HEK293T (cell line): Measurements from ENCODE around the gene CTSG.
"Not testable (repeated sequence)": the region's sequence is repeated elsewhere in the genome, so short reads cannot be mapped to it uniquely, and the experiment has no call there.

Source experiments
- CTCF ChIA-PET: fragments of 350-600 bp; formaldehyde crosslinking; extraction: SDS; loops from one replicate; lab custom pipeline; 2021; ENCODE audit warnings: antibody characterized with exemption, inconsistent platforms; lab: Yijun Ruan, JAX
- POLR2A ChIA-PET: fragments of 350-600 bp; formaldehyde crosslinking; extraction: SDS; loops from one replicate; lab custom pipeline; 2020; ENCODE audit warnings: antibody characterized with exemption, inconsistent platforms; lab: Yijun Ruan, JAX
- DNase-seq: peaks from one replicate; pipeline ENCODE4 v3.0.0; 2012; ENCODE audit warnings: mixed read lengths; ENCODE audit errors: extremely low spot score
- ARNT ChIP-seq: fragments of 450-650 bp; IDR thresholded peaks from 2 replicates; pipeline ENCODE4 v1.6.1; 2017; ENCODE audit warnings: mild to moderate bottlenecking
- BHLHE40 ChIP-seq: fragments of 450-650 bp; IDR thresholded peaks from 2 replicates; pipeline ENCODE4 v1.6.1; 2016; ENCODE audit warnings: mild to moderate bottlenecking, moderate library complexity, borderline replicate concordance
- CTBP1 ChIP-seq: fragments of 450-650 bp; IDR thresholded peaks from 2 replicates; pipeline ENCODE4 v1.6.1; 2016; ENCODE audit warnings: borderline replicate concordance
- ELF4 ChIP-seq: fragments of 450-650 bp; IDR thresholded peaks from 2 replicates; pipeline ENCODE4 v1.6.1; 2017; ENCODE audit warnings: antibody characterized with exemption
- FOXA1 ChIP-seq: fragments of 450-650 bp; IDR thresholded peaks from 2 replicates; pipeline ENCODE4 v1.6.1; 2016; ENCODE audit warnings: mild to moderate bottlenecking
- FOXK2 ChIP-seq: fragments of 450-650 bp; IDR thresholded peaks from 2 replicates; pipeline ENCODE4 v1.6.1; 2016; ENCODE audit warnings: mild to moderate bottlenecking
- FOXM1 ChIP-seq: fragments of 450-650 bp; IDR thresholded peaks from 2 replicates; pipeline ENCODE4 v1.6.1; 2017; ENCODE audit warnings: mild to moderate bottlenecking, borderline replicate concordance
- HDGF ChIP-seq: fragments of 450-650 bp; IDR thresholded peaks from 2 replicates; pipeline ENCODE4 v1.6.1; 2017; ENCODE audit warnings: antibody characterized with exemption, borderline replicate concordance
- L3MBTL2 ChIP-seq: fragments of 450-650 bp; conservative IDR thresholded peaks from 2 replicates; pipeline ENCODE4 v1.6.1; 2016; ENCODE audit warnings: mild to moderate bottlenecking
- LEF1 ChIP-seq: fragments of 450-650 bp; IDR thresholded peaks from 2 replicates; pipeline ENCODE4 v1.6.1; 2017; ENCODE audit warnings: mild to moderate bottlenecking, borderline replicate concordance
- NFRKB ChIP-seq: fragments of 450-650 bp; IDR thresholded peaks from 2 replicates; pipeline ENCODE4 v1.6.1; 2016; ENCODE audit warnings: mild to moderate bottlenecking, moderate library complexity
- SP1 ChIP-seq: fragments of 450-650 bp; IDR thresholded peaks from 2 replicates; pipeline ENCODE4 v1.6.1; 2017
- SUZ12 ChIP-seq: fragments of 450-650 bp; IDR thresholded peaks from 2 replicates; pipeline ENCODE4 v1.6.1; 2016; ENCODE audit warnings: mild to moderate bottlenecking
- TARDBP ChIP-seq: fragments of 450-650 bp; IDR thresholded peaks from 2 replicates; pipeline ENCODE4 v1.6.1; 2016
- ZNF384 ChIP-seq: fragments of 450-650 bp; IDR thresholded peaks from 2 replicates; pipeline ENCODE4 v1.6.1; 2016
- TF ChIP-seq, protein P1 (sequence below): fragments of 450-650 bp; IDR thresholded peaks from 2 replicates; pipeline ENCODE4 v1.6.1; 2016

Gene CTSG

GRCh38 chr14:24556756-24557155 is 19.3 kb downstream of the CTSG start:
- TF ChIP-seq SP1: no peak
- no peak for TF ChIP-seq FOXM1
- TF ChIP-seq NFRKB: no peak
- no peak for TF ChIP-seq CTBP1
- TF ChIP-seq ARNT: no peak
- DNase-seq: no peak
- CTCF ChIA-PET: no interaction called here
- POLR2A ChIA-PET: no interaction called here

DNA sequence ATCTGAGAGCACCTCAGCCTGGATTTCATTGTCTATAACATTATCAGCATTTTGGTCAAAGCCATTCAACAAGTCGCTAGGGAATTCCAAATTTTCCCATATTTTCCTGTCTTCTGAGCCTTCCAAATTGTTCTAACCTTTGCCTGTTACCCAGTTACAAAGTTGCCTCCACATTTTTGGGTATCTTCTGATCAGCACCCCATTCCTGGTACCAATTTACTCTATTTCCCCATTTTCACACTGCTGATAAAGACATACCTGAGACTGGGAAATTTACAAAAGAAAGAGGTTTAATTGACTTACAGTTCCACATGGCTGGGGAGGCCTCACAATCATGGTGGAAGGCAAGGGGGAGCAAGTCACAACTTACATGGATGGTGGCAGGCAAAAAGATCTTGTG is 27.0 kb downstream of the CTSG start:
- DNase-seq, CTCF ChIA-PET, POLR2A ChIA-PET: not testable (repeated sequence)

GRCh38 chr14:24542346-24542936 is 33.6 kb downstream of the CTSG start:
- TF ChIP-seq SP1 (no peak), HDGF (no peak), ARNT (no peak), SUZ12 (no peak), FOXM1 (no peak), CTBP1 (no peak), ELF4 (no peak), LEF1 (no peak), NFRKB (no peak), TARDBP (no peak), BHLHE40 (no peak), L3MBTL2 (no peak), FOXA1 (no peak)
- TF ChIP-seq, protein P1, sequence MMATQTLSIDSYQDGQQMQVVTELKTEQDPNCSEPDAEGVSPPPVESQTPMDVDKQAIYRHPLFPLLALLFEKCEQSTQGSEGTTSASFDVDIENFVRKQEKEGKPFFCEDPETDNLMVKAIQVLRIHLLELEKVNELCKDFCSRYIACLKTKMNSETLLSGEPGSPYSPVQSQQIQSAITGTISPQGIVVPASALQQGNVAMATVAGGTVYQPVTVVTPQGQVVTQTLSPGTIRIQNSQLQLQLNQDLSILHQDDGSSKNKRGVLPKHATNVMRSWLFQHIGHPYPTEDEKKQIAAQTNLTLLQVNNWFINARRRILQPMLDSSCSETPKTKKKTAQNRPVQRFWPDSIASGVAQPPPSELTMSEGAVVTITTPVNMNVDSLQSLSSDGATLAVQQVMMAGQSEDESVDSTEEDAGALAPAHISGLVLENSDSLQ: no peak
- no peak for DNase-seq
- ChIA-PET POLR2A (no interaction called here), CTCF (no interaction called here)

DNA sequence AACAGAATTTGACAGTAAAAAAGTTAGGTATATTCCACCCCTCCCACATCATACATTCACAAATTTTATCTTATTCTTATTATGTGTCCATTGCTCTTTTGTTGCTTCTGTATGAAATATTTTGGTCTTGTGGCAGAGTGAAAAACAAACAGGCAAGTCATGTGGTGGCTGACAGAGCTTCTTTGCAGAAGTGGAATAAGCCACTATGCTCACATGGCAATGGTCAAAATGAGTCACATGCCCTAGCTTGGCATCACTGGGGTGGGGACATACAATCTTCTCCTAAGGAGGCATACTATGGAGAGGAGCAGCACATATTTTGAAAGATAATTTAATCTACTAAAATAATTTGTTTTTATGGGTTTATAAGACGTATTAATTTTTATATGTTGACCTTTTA is 40.3 kb downstream of the CTSG start:
- POLR2A ChIA-PET: interaction anchor here (0.8 kb wide), 1 partner anchor 10 kb away, joined by 3 read pairs; no protein-coding TSS in a partner anchor
- CTCF ChIA-PET: interaction anchor here (0.5 kb wide), 1 partner anchor 498 kb away, joined by 3 read pairs; no protein-coding TSS in a partner anchor
- no peak for DNase-seq

DNA sequence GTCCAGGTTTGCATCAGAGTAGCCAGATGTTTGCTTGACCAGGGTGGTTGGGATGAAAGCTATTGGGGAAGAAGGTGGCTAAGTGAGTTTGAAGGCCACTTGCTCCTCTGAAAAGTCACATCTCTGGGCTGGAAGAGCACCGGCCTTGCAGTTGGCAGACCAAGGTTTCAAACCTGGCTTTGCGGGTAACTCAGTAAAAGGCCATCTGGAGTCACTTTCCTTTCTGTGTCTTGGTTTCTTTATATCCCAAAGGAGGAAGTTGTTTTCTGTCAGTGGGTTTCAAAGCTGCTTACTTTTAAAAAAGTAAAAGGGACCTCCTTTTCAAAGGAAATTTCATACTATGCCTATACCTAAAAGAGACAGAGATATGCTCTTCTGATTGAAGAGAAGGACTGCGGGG is 41.8 kb downstream of the CTSG start:
- ChIA-PET POLR2A (no interaction called here), CTCF (no interaction called here)
- DNase-seq: no peak
- TF ChIP-seq LEF1 (no peak), ELF4 (no peak), SP1 (no peak), L3MBTL2 (no peak), FOXA1 (no peak), ARNT (no peak), FOXM1 (no peak), BHLHE40 (no peak), NFRKB (no peak), HDGF (no peak), ZNF384 (no peak), CTBP1 (no peak), TARDBP (no peak), FOXK2 (no peak)
- TF ChIP-seq, protein P1: no peak

More for the DNA sequence above, 40.3 kb downstream of the CTSG start:
- TF ChIP-seq SUZ12: no peak
- TF ChIP-seq FOXA1: no peak
- TF ChIP-seq L3MBTL2: no peak
- TF ChIP-seq HDGF: no peak
- no peak for TF ChIP-seq LEF1
- TF ChIP-seq ELF4: no peak
- TF ChIP-seq FOXK2: no peak
- TF ChIP-seq CTBP1: no peak
- TF ChIP-seq SP1: no peak
- TF ChIP-seq, protein P1: no peak
- TF ChIP-seq FOXM1: no peak

GRCh38 chr14:24525877-24526620 is 50.0 kb downstream of the CTSG start:
- DNase-seq, POLR2A ChIA-PET: not testable (repeated sequence)
- CTCF ChIA-PET: interaction anchor here (0.7 kb wide), 1 partner anchor 45 kb away, joined by 3 read pairs; no protein-coding TSS in a partner anchor
